Epidermal melanocyte (primary cell): Measurements from ENCODE around the gene ZBTB5.

Source experiments
- DNase-seq: peaks from one replicate; pipeline ENCODE4 v3.0.0; 2011; ENCODE audit warnings: low spot score; ENCODE audit not compliant: insufficient read length

The ZBTB5 gene

GRCh38 chr9:37425298-37425752 is 39.9 kb downstream of the ZBTB5 start:
- no peak for DNase-seq

GRCh38 chr9:37424686-37425297 is 40.5 kb downstream of the ZBTB5 start:
- DNase-seq, result no peak

GRCh38 chr9:37424204-37424685 is 41.0 kb downstream of the ZBTB5 start:
- no peak for DNase-seq

GRCh38 chr9:37423508-37423907 is 41.7 kb downstream of the ZBTB5 start:
- DNase-seq, result no peak

- peak; percentile 72 for DNase-seq
Observed at GRCh38 chr9:37422289-37423104, 42.8 kb downstream of the ZBTB5 start, which contains the start of gene GRHPR. GRHPR (plus strand) TSS chr9:37422696; CDS start chr9:37422751, 55 bp downstream.

GRCh38 chr9:37421914-37422288 is 43.3 kb downstream of the ZBTB5 start:
- no peak for DNase-seq

- no peak for DNase-seq
Observed at GRCh38 chr9:37420271-37421215, 44.7 kb downstream of the ZBTB5 start.

- no peak for DNase-seq
Observed at GRCh38 chr9:37419204-37419603, 46.0 kb downstream of the ZBTB5 start.

- DNase-seq, result no peak
Observed at GRCh38 chr9:37417857-37418618, 47.2 kb downstream of the ZBTB5 start.

GRCh38 chr9:37417252-37417803 is 47.9 kb downstream of the ZBTB5 start:
- DNase-seq, result no peak

- DNase-seq, result peak; percentile 64
Observed at GRCh38 chr9:37415011-37415719, 50.1 kb downstream of the ZBTB5 start.

- DNase-seq, result no peak
Observed at GRCh38 chr9:37414503-37414943, 50.7 kb downstream of the ZBTB5 start.

- no peak for DNase-seq
Observed at GRCh38 chr9:37413311-37413710, 51.9 kb downstream of the ZBTB5 start.

- DNase-seq, result no peak
Observed at GRCh38 chr9:37412431-37413151, 52.7 kb downstream of the ZBTB5 start.

- no peak for DNase-seq
Observed at GRCh38 chr9:37410969-37411785, 54.1 kb downstream of the ZBTB5 start.

GRCh38 chr9:37410354-37410861 is 54.8 kb downstream of the ZBTB5 start:
- DNase-seq, result no peak

GRCh38 chr9:37408933-37409710 is 56.1 kb downstream of the ZBTB5 start:
- DNase-seq, result no peak
